HG03064 (cell line): ENCODE results near the gene CYP2D6.
A peak's percentile ranks its signal among the peaks of the same experiment; 100 is the strongest.

ENCODE experiments used
- ATAC-seq: cut with Tn5 transposase; IDR thresholded peaks from one replicate; pipeline ENCODE4 v1.9.1; 2021; ENCODE audit warnings: low read depth; ENCODE audit not compliant: unreplicated experiment

CYP2D6 gene

GRCh38 chr22:42090596-42091454 lies 39.8 kb downstream of the CYP2D6 start, which contains the start of gene NDUFA6:
Gene NDUFA6 (minus strand): TSS chr22:42090772. CDS start chr22:42090744, 28 bp downstream.
- peak; percentile 90 for ATAC-seq

- ATAC-seq: no peak
These were observed 44.6 kb downstream of the CYP2D6 start for GRCh38 chr22:42086051-42086450.

- no peak for ATAC-seq
These were observed 45.7 kb downstream of the CYP2D6 start for GRCh38 chr22:42084874-42085273.

GRCh38 chr22:42083119-42083518 lies 47.5 kb downstream of the CYP2D6 start:
- no peak for ATAC-seq

GRCh38 chr22:42080287-42080686 lies 50.3 kb downstream of the CYP2D6 start:
- ATAC-seq: no peak

GRCh38 chr22:42079319-42080251 lies 51.0 kb downstream of the CYP2D6 start, which contains the start of gene SMDT1:
Gene SMDT1 (plus strand): TSS chr22:42079700. CDS start chr22:42079769, 69 bp downstream.
- peak; percentile 74 for ATAC-seq

- peak; percentile 3 for ATAC-seq
These were observed 51.9 kb downstream of the CYP2D6 start for GRCh38 chr22:42078469-42079318.

- no peak for ATAC-seq
These were observed 53.0 kb downstream of the CYP2D6 start for GRCh38 chr22:42077486-42078125.

- ATAC-seq: no peak
These were observed 53.7 kb downstream of the CYP2D6 start for GRCh38 chr22:42076764-42077485.
